Lung (tissue), 12 donors: ENCODE measurements around the gene ABCB11. TPM values are rescaled to one million over a fixed set of nuclear protein-coding genes. Genes with fewer than 3 reads are reported as not detected.
A peak's percentile ranks its signal among the peaks of the same experiment; 100 is the strongest.

ENCODE experiments used
- ATAC-seq: fragments of 200-7000 bp; cut with Tn5 transposase; one replicate; pipeline ENCODE4 v1.9.1; 2020; ENCODE audit warnings: moderate number of reproducible peaks; ENCODE audit not compliant: insufficient read depth, low FRiP score
- DNase-seq, 3 donors: peaks; one replicate each; pipeline ENCODE4 v3.0.0-alpha.2; 2013 to 2017
- H3K27ac ChIP-seq, 2 donors: one replicate each; pipeline ENCODE4 v1.5.1; 2013; ENCODE audit warnings: mild to moderate bottlenecking in 2 of 2, moderate library complexity in 2 of 2, control low read depth in 1 of 2, inconsistent platforms in 1 of 2, low read depth in 1 of 2, low read length in 1 of 2
- H3K27me3 ChIP-seq, 3 donors: one replicate each; pipeline ENCODE4 v1.5.1; 2013; ENCODE audit warnings: low read length in 2 of 3; ENCODE audit not compliant: control insufficient read depth in 3 of 3, insufficient read depth in 3 of 3
- H3K36me3 ChIP-seq, 4 donors: one replicate each; pipeline ENCODE4 v1.5.1; 2013; ENCODE audit warnings: low read length in 4 of 4, mild to moderate bottlenecking in 1 of 4, moderate library complexity in 1 of 4; ENCODE audit not compliant: control insufficient read depth in 4 of 4, insufficient read depth in 4 of 4
- H3K4me1 ChIP-seq, 5 donors: one replicate each; pipeline ENCODE4 v1.5.1; 2013; ENCODE audit warnings: low read length in 5 of 5, mild to moderate bottlenecking in 2 of 5, moderate library complexity in 1 of 5; ENCODE audit not compliant: control insufficient read depth in 5 of 5, insufficient read depth in 5 of 5
- H3K4me3 ChIP-seq: one replicate; pipeline ENCODE4 v1.5.1; 2013; ENCODE audit warnings: mild to moderate bottlenecking, control low read depth, moderate library complexity
- H3K9ac ChIP-seq, 2 donors: one replicate each; pipeline ENCODE4 v1.5.1; 2013; ENCODE audit warnings: low read length in 2 of 2, control low read depth in 1 of 2; ENCODE audit not compliant: insufficient read depth in 1 of 2
- H3K9me3 ChIP-seq, 4 donors: one replicate each; pipeline ENCODE4 v1.5.1; 2013; ENCODE audit warnings: low read length in 3 of 4, mild to moderate bottlenecking in 1 of 4, moderate library complexity in 1 of 4; ENCODE audit not compliant: control insufficient read depth in 4 of 4, insufficient read depth in 3 of 4
- CTCF ChIP-seq: IDR thresholded peaks from 2 replicates; pipeline ENCODE4 v1.5.1; 2012; ENCODE audit warnings: mild to moderate bottlenecking; ENCODE audit errors: control extremely low read depth, extremely low read depth
- WGBS, 2 donors: extraction: QIAGEN DNeasy Blood & Tissue Kit; methylation state at CpG; one replicate each; pipeline ENCODE4 v1.1.7; 2013; 5-methylcytosine and 5-hydroxymethylcytosine counted together
- polyA plus RNA-seq, 2 donors: library from polyadenylated mRNA; stranded (reverse); fragments of 200-250 nt; gene quantifications; one replicate each; pipeline ENCODE4 v1.2.1, GENCODE V29; 2013
- total RNA-seq, 2 donors: library from RNA; depleted of rRNA in 1 of 2; stranded (reverse); fragments of >200 nt in 1 of 2; gene quantifications; one replicate each; pipeline ENCODE4 v1.2.1, GENCODE V29; 2014 to 2021
- donor health status: control.
- donor health status: control.
- donor health status: Bipolar disorder and iron deficiency.
- donor health status: healthy.
- donor health status: DM: yes; HTN: yes; CAD: no.

ABCB11 gene
- total and polyA plus RNA-seq, 4 donors = 0.02 to 0.37 (median 0.09) TPM

GRCh38 chr2:169039702-169040101 is 8.6 kb upstream of the ABCB11 start:
- ATAC-seq = no peak
- Histone ChIP-seq H3K4me3 (no peak overlapping the region), H3K27me3 (no peaks in the 10 kb centered on the region), H3K9ac (no peak overlapping the region), H3K27ac (no peak overlapping the region), H3K4me1 (no peaks in the 10 kb centered on the region), H3K9me3 (no peaks in the 10 kb centered on the region), H3K36me3 (no peaks in the 10 kb centered on the region)
- no peak for TF ChIP-seq CTCF
- DNase-seq = no peak
- 62 to 69% methylated on average over 4 of the region's 4 CpGs for WGBS, 2 donors

- 38 to 64% methylated on average over 2 of the region's 2 CpGs for WGBS, 2 donors
- Histone ChIP-seq H3K4me3 (no peak overlapping the region), H3K27ac (no peak overlapping the region), H3K4me1 (no peaks in the 10 kb centered on the region), H3K27me3 (no peaks in the 10 kb centered on the region), H3K9me3 (no peaks in the 10 kb centered on the region), H3K36me3 (no peaks in the 10 kb centered on the region), H3K9ac (no peak overlapping the region)
- ATAC-seq (peak; percentile 59), DNase-seq (no peak)
- no peak for TF ChIP-seq CTCF
These were observed 7.2 kb upstream of the ABCB11 start for GRCh38 chr2:169038338-169038757.

- no peak overlapping the region for H3K4me3 ChIP-seq
- no peak overlapping the region for H3K27ac ChIP-seq
- no peak for DNase-seq
- H3K9me3 ChIP-seq = no peaks in the 10 kb centered on the region
- H3K9ac ChIP-seq = no peak overlapping the region
- no peak for TF ChIP-seq CTCF
- H3K27me3 ChIP-seq = no peaks in the 10 kb centered on the region
- no peaks in the 10 kb centered on the region for H3K4me1 ChIP-seq
- ATAC-seq = no peak
- 52 to 63% methylated on average over 4 of the region's 4 CpGs for WGBS, 2 donors
- H3K36me3 ChIP-seq = no peaks in the 10 kb centered on the region
These were observed 5.8 kb upstream of the ABCB11 start for GRCh38 chr2:169036736-169037440.

GRCh38 chr2:169035887-169036286 is 4.8 kb upstream of the ABCB11 start:
- ATAC-seq = no peak
- WGBS, 2 donors = 90 to 92% methylated on average over 1 of the region's 1 CpG
- no peak for TF ChIP-seq CTCF

More at GRCh38 chr2:169035887-169036286, 4.8 kb upstream of the ABCB11 start:
- no peaks in the 10 kb centered on the region for H3K4me1 ChIP-seq
- no peak for DNase-seq
- H3K4me3 ChIP-seq = no peak overlapping the region
- no peaks in the 10 kb centered on the region for H3K36me3 ChIP-seq
- no peak overlapping the region for H3K27ac ChIP-seq
- H3K27me3 ChIP-seq = no peaks in the 10 kb centered on the region
- no peaks in the 10 kb centered on the region for H3K9me3 ChIP-seq
- no peak overlapping the region for H3K9ac ChIP-seq
